Adrenal gland (tissue), 5 donors: Measurements from ENCODE around the gene VAPB.

ENCODE experiments used
- POLR2A ChIP-seq, 2 donors: fragments of 450-650 bp; IDR thresholded peaks; one replicate each; pipeline ENCODE4 v1.6.1; 2017; ENCODE audit warnings: antibody characterized with exemption in 2 of 2, mild to moderate bottlenecking in 2 of 2, moderate library complexity in 1 of 2
- TF ChIP-seq, protein P1 (sequence below), 6 experiments: fragments of 450-650 bp in 4 of 6; fragments of 200-600 bp in 2 of 6; sonication (generic) in 1 of 6; IDR thresholded peaks; 1 replicate in 5 of 6; 2 replicates in 1 of 6; pipeline versions ENCODE4 v1.5.1 to v1.8.0; 2016 to 2021; ENCODE audit warnings: antibody characterized with exemption in 6 of 6, mild to moderate bottlenecking in 2 of 6, moderate library complexity in 1 of 6
- donor health status: DM: no; HTN: no; CAD: no.

DNA sequence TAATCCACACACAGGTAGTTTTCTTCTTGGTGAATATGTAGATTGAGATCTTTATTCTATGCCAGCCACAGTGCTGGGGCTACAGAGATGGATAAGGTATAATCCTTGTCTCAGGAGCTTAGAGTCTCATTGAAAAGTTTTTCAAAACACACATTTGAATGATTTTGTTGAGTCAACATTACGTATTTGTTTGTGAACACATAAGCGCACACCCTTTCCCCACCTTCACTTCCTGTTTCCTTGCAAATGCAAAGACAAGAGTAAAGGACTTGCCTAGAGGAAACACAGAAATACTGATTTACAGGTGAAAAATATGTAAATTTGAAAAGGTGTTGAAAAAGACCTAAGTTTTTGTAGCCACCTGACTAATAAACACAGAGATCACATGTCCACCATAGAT is 27.8 kb downstream of the VAPB start:
- TF ChIP-seq, protein P1, sequence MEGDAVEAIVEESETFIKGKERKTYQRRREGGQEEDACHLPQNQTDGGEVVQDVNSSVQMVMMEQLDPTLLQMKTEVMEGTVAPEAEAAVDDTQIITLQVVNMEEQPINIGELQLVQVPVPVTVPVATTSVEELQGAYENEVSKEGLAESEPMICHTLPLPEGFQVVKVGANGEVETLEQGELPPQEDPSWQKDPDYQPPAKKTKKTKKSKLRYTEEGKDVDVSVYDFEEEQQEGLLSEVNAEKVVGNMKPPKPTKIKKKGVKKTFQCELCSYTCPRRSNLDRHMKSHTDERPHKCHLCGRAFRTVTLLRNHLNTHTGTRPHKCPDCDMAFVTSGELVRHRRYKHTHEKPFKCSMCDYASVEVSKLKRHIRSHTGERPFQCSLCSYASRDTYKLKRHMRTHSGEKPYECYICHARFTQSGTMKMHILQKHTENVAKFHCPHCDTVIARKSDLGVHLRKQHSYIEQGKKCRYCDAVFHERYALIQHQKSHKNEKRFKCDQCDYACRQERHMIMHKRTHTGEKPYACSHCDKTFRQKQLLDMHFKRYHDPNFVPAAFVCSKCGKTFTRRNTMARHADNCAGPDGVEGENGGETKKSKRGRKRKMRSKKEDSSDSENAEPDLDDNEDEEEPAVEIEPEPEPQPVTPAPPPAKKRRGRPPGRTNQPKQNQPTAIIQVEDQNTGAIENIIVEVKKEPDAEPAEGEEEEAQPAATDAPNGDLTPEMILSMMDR (IDR thresholded peaks at IDR 0.05): no peak
- no peak for TF ChIP-seq POLR2A (IDR thresholded peaks at IDR 0.05)
